ENCODE measurements around the gene RNASEH2C. TPM values are rescaled to one million over a fixed set of nuclear protein-coding genes. Genes with fewer than 3 reads are reported as not detected.

The RNASEH2C gene
- total RNA-seq, 1 experiment from 2014 or later = 107 TPM

- TF ChIP-seq TCF7L2 (IDR thresholded peaks at IDR 0.05; ENCODE audit: low read depth, low read length) (no peak), CTCF (IDR thresholded peaks at IDR 0.05) (no peak), POLR2AphosphoS5 (IDR thresholded peaks at IDR 0.05; ENCODE audit: low read depth, low read length) (no peak), SIN3A (IDR thresholded peaks at IDR 0.05; ENCODE audit: borderline replicate concordance, insufficient read depth, low read depth, low read length) (no peak)
- TF ChIP-seq, protein P1, sequence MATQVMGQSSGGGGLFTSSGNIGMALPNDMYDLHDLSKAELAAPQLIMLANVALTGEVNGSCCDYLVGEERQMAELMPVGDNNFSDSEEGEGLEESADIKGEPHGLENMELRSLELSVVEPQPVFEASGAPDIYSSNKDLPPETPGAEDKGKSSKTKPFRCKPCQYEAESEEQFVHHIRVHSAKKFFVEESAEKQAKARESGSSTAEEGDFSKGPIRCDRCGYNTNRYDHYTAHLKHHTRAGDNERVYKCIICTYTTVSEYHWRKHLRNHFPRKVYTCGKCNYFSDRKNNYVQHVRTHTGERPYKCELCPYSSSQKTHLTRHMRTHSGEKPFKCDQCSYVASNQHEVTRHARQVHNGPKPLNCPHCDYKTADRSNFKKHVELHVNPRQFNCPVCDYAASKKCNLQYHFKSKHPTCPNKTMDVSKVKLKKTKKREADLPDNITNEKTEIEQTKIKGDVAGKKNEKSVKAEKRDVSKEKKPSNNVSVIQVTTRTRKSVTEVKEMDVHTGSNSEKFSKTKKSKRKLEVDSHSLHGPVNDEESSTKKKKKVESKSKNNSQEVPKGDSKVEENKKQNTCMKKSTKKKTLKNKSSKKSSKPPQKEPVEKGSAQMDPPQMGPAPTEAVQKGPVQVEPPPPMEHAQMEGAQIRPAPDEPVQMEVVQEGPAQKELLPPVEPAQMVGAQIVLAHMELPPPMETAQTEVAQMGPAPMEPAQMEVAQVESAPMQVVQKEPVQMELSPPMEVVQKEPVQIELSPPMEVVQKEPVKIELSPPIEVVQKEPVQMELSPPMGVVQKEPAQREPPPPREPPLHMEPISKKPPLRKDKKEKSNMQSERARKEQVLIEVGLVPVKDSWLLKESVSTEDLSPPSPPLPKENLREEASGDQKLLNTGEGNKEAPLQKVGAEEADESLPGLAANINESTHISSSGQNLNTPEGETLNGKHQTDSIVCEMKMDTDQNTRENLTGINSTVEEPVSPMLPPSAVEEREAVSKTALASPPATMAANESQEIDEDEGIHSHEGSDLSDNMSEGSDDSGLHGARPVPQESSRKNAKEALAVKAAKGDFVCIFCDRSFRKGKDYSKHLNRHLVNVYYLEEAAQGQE (IDR thresholded peaks at IDR 0.05; ENCODE audit: insufficient read depth in 1 of 2, low read depth in 2 of 2, low read length in 1 of 2) = no peak
- CTCF ChIA-PET = interaction anchor here (0.6 to 1.7 kb wide), 17 partner anchors 15 to 198 kb away, joined by 3 to 15 read pairs (median 4); partner anchors contain the start of gene KAT5
- H3K4me1 ChIP-seq (ENCODE audit: control insufficient read depth, insufficient read depth, low read length) = 0 out of 2 replicates have a peak, but pooled peaks cover 7% of the 10 kb centered on the region
- no peak overlapping the region for H3K27ac ChIP-seq (ENCODE audit: low read length)
- no peaks in the 10 kb centered on the region for H3K9me3 ChIP-seq (ENCODE audit: control insufficient read depth, insufficient read depth, low read depth, low read length)
- H3K4me3 ChIP-seq (ENCODE audit: low read depth in 2 of 2, low read length in 2 of 2) = no peak overlapping the region
- POLR2A ChIA-PET = interaction anchor here (0.5 to 0.7 kb wide), 2 partner anchors 103 to 1503 kb away, joined by 5 to 7 read pairs; no protein-coding TSS in a partner anchor
- H3K36me3 ChIP-seq (ENCODE audit: control insufficient read depth, insufficient read depth, low read length) = no peaks in the 10 kb centered on the region
- BruUV-seq (replicated peaks) = no TSS peak
- DNase-seq (ENCODE audit: low read depth, low spot score) = no peak
- peaks cover 6% of the 10 kb centered on the region; the same call in 1 of the 2 replicates for H3K27me3 ChIP-seq (ENCODE audit: control insufficient read depth, insufficient read depth, low read length)
- in situ Hi-C loops (cut with HindIII; ENCODE audit: low pct_unique_long_range_greater_than_20kb, low sequenced_read_pairs) = no loop called here
- ATAC-seq = peak; percentile 13; the same call in 1 of the 2 replicates
- intact Hi-C loops (cut with micrococcal nuclease; ENCODE audit: unreplicated experiment) = no loop called here
These were observed 24.5 kb upstream of the RNASEH2C start for GRCh38 chr11:65745049-65745448.

DNA sequence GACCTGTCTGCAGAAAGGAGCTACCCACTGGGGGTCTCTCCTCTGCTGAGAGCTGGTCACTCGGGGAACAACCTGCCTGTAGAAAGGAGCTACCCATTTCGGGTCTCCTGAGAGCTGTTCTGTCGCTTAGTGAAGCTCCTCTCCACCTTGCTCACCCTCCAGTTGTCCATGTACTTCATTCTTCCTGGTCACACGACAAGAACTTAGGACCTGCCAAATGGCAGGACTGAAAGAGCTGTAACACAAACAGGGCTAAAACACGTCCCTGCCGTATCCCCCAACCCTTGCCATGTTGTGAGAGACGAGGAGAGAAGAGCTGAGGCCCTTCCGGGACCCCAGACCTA is 24.1 kb upstream of the RNASEH2C start:
- in situ Hi-C loops (cut with HindIII; ENCODE audit: low pct_unique_long_range_greater_than_20kb, low sequenced_read_pairs) = no loop called here
- ATAC-seq = peak; percentile 54

More for the DNA sequence above, 24.1 kb upstream of the RNASEH2C start:
- Histone ChIP-seq H3K9me3 (ENCODE audit: control insufficient read depth, insufficient read depth, low read depth, low read length) (no peaks in the 10 kb centered on the region), H3K27me3 (ENCODE audit: control insufficient read depth, insufficient read depth, low read length) (peaks cover 5% of the 10 kb centered on the region; the same call in 1 of the 2 replicates), H3K4me3 (ENCODE audit: low read depth in 2 of 2, low read length in 2 of 2) (no peak overlapping the region), H3K4me1 (ENCODE audit: control insufficient read depth, insufficient read depth, low read length) (0 out of 2 replicates have a peak, but pooled peaks cover 7% of the 10 kb centered on the region), H3K36me3 (ENCODE audit: control insufficient read depth, insufficient read depth, low read length) (no peaks in the 10 kb centered on the region), H3K27ac (ENCODE audit: low read length) (no peak overlapping the region)
- no peak for TF ChIP-seq POLR2AphosphoS5 (IDR thresholded peaks at IDR 0.05; ENCODE audit: low read depth, low read length)
- peak; percentile 64 for TF ChIP-seq CTCF (IDR thresholded peaks at IDR 0.05)
- TF ChIP-seq TCF7L2 (IDR thresholded peaks at IDR 0.05; ENCODE audit: low read depth, low read length) = no peak
- TF ChIP-seq, protein P1 (IDR thresholded peaks at IDR 0.05; ENCODE audit: insufficient read depth in 1 of 2, low read depth in 2 of 2, low read length in 1 of 2) = no peak
- no peak for TF ChIP-seq SIN3A (IDR thresholded peaks at IDR 0.05; ENCODE audit: borderline replicate concordance, insufficient read depth, low read depth, low read length)
- no peak for DNase-seq (ENCODE audit: low read depth, low spot score)
- intact Hi-C loops (cut with micrococcal nuclease; ENCODE audit: unreplicated experiment) = no loop called here
- CTCF ChIA-PET = interaction anchor here (0.6 to 1.7 kb wide), 17 partner anchors 15 to 198 kb away, joined by 3 to 15 read pairs (median 4); partner anchors contain the start of gene KAT5
- POLR2A ChIA-PET = interaction anchor here (0.5 to 0.7 kb wide), 2 partner anchors 104 to 1503 kb away, joined by 5 to 7 read pairs; no protein-coding TSS in a partner anchor
- BruUV-seq (replicated peaks) = no TSS peak

All from Panc1 (cell line).